GM04504 (cell line): ENCODE measurements around the gene CMKLR1.

Experiments
- DNase-seq: peaks from one replicate; pipeline ENCODE4 v3.0.0-alpha.2; 2012; ENCODE audit warnings: low read depth

The CMKLR1 gene

DNA sequence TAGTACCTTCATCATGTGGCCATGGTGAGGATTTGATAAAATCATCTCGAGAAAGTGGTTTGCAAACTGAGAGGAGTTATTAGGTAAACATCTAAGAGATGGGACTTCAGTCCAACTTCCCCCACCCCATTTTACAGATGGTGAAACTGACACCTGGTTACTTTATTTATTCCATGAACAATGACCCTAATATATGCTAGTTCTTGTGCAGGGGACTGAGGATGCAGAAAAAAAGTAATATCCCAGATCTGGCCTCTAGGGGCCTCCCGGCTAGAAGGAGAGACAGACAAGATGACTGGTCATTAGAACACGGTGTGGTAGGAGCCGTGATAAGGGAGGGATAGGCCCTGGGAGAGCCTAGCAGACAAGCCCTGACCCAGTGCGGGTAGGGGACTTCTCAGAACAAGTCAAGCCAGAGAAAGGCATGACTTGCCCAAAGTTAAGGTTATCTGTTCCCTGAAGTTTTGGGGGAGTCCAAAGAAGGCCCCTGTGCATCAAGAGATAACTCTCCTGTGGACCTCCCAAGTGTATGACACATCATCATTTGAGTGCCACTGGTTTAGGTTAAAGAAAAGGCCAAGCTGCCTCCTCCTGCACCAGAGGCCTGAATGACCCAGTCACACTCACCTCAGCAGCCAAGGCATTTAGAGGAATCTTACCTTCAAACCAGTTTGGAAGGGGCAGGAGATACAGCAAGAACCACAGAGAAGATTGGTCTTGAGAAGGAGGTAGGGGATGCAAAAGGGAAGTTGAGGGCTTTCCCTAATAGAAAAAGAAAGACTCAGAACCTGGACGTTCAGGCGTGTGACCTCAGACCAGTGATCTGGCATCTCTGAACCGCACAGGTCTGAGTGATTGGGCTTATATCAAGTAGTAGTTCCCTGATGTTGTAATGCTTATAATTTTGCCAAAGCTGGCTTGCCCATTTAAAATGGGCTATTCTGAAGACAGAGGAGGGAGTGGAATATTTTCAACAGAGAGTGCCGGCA lies 1.6 kb downstream of the CMKLR1 start:
- no peak for DNase-seq

- DNase-seq = no peak
These were observed 3.6 kb downstream of the CMKLR1 start for GRCh38 chr12:108335349-108336119.

- no peak for DNase-seq
These were observed 5.0 kb downstream of the CMKLR1 start for GRCh38 chr12:108333898-108334699.

DNA sequence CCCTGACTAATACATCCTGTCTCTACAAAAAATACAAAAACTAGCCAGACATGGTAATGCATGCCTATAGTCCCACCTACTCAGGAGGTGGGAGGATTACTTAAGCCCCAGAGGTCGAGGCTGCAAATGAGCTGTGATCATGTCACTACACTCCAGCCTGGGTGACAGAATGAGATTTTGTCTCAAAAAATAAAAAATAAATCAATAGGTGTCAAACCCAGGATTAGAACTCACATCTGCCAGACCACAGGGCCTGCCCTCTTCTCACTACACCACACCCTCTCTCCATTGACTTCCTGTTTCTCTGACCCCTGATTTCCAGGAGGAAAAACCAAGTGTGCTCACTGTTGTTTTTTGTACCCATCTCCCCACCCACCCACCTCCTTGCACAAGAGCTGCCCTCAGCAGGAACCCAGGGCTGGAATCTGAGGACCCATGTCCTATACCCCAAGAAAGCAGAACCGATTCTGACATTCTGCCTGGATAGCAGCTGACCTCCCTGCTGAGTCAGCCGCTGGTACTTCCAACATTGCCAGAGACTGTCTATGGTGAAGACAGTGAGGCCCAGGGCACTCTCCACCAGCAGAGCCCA lies 6.2 kb downstream of the CMKLR1 start:
- no peak for DNase-seq

- no peak for DNase-seq
These were observed 10.7 kb downstream of the CMKLR1 start for GRCh38 chr12:108328420-108328819.

GRCh38 chr12:108327621-108328344 lies 11.3 kb downstream of the CMKLR1 start:
- DNase-seq = no peak

DNA sequence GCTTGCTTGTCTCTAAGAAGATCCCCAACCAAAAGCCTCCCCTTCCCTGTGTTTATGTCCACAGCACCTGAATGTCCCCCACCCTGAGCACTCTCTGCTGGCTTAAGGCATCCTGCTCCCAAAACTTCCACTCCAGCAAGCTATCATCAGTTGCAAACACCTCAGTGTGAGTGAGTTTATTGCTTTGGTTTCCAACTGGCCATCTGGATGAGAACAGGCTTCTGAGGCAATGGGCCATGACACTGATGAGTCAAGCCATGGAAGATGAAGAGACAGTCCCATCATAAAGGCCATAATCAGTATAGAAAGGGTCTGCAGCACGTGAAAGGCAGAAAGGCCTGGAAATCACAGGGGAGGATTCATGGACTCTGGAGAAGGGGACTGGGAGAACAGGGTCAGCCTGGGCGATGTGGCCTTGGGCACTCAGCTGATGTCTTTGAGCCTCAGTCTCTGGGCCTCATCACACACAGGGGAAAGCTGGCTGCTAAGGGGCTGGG lies 12.8 kb downstream of the CMKLR1 start:
- DNase-seq = no peak

- no peak for DNase-seq
These were observed 13.6 kb downstream of the CMKLR1 start for GRCh38 chr12:108325549-108325948.

- DNase-seq = no peak
These were observed 14.1 kb downstream of the CMKLR1 start for GRCh38 chr12:108325018-108325358.

GRCh38 chr12:108324351-108325017 lies 14.6 kb downstream of the CMKLR1 start:
- no peak for DNase-seq

DNA sequence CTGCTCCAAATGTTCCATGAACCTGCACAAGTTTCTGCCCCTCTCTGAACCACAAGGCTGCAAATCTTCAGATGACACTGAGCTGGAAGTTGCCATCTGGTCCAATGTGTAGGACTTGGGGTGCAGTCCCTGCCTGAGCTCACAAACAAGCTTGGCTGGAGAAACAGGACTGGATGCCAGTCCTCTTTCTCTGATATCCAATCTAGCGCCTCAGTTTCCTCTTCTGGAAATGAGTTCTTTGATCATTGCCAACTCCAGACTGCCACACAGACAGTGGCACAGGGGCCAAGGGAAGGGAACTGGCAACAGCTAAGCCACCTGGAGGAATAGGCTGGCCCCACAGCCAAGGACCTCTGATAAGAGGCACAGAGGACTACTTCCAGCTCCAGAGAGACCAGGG lies 15.5 kb downstream of the CMKLR1 start:
- no peak for DNase-seq

GRCh38 chr12:108322998-108323397 lies 16.1 kb downstream of the CMKLR1 start:
- no peak for DNase-seq

- no peak for DNase-seq
These were observed 17.4 kb downstream of the CMKLR1 start for GRCh38 chr12:108321688-108322087.

GRCh38 chr12:108320507-108321293 lies 18.4 kb downstream of the CMKLR1 start:
- no peak for DNase-seq

- no peak for DNase-seq
These were observed 19.6 kb downstream of the CMKLR1 start for GRCh38 chr12:108319277-108320234.

GRCh38 chr12:108318472-108319275 lies 20.4 kb downstream of the CMKLR1 start:
- no peak for DNase-seq
